ENCODE results near the gene SVIL. TPM values are rescaled to one million over a fixed set of nuclear protein-coding genes. Genes with fewer than 3 reads are reported as not detected.
"Not testable (repeated sequence)": the region's sequence is repeated elsewhere in the genome, so short reads cannot be mapped to it uniquely, and the experiment has no call there.

The SVIL gene
- total RNA-seq, 2 donors from 2014 or later: 6.8 to 18.8 TPM

- not testable (repeated sequence) for ATAC-seq; H3K4me3 Mint-ChIP-seq; DNase-seq (ENCODE audit: low spot score); H3K27ac Mint-ChIP-seq; H3K9me3 Mint-ChIP-seq; H3K4me1 Mint-ChIP-seq (ENCODE audit: low read depth in 2 of 2); H3K27me3 Mint-ChIP-seq
- H3K36me3 Mint-ChIP-seq: peaks cover 16% of the 10 kb centered on the region
Observed at GRCh38 chr10:29464671-29465171, 170.1 kb downstream of the SVIL start.

GRCh38 chr10:29461042-29461441 lies 173.7 kb downstream of the SVIL start:
- H3K4me1 Mint-ChIP-seq (ENCODE audit: low read depth in 2 of 2): peaks cover 0 to 6% of the 10 kb centered on the region in 2 donors
- H3K27ac Mint-ChIP-seq: peak overlapping the region in 1 of 2 donors; percentile 75
- DNase-seq (ENCODE audit: low spot score) (no peak), ATAC-seq (no peak)
- no peaks in the 10 kb centered on the region for H3K27me3 Mint-ChIP-seq
- peaks cover 19% of the 10 kb centered on the region for H3K36me3 Mint-ChIP-seq
- H3K9me3 Mint-ChIP-seq: peaks cover 2% of the 10 kb centered on the region
- no peak overlapping the region for H3K4me3 Mint-ChIP-seq

- not testable (repeated sequence) for H3K4me1 Mint-ChIP-seq (ENCODE audit: low read depth in 2 of 2); DNase-seq (ENCODE audit: low spot score); H3K4me3 Mint-ChIP-seq; ATAC-seq; H3K9me3 Mint-ChIP-seq; H3K27ac Mint-ChIP-seq; H3K27me3 Mint-ChIP-seq
- peaks cover 19% of the 10 kb centered on the region for H3K36me3 Mint-ChIP-seq
Observed at GRCh38 chr10:29458190-29458589, 176.6 kb downstream of the SVIL start.

GRCh38 chr10:29455095-29455494 lies 179.7 kb downstream of the SVIL start:
- Mint-ChIP-seq H3K9me3 (no peaks in the 10 kb centered on the region), H3K27me3 (no peaks in the 10 kb centered on the region), H3K27ac (peak overlapping the region in 1 of 2 donors; percentile 11), H3K36me3 (peaks cover 7% of the 10 kb centered on the region), H3K4me1 (ENCODE audit: low read depth in 2 of 2) (no peaks in the 10 kb centered on the region), H3K4me3 (no peak overlapping the region)
- ATAC-seq: no peak
- DNase-seq (ENCODE audit: low spot score): no peak

- Mint-ChIP-seq H3K27me3 (no peaks in the 10 kb centered on the region), H3K27ac (no peak overlapping the region), H3K9me3 (no peaks in the 10 kb centered on the region), H3K4me1 (ENCODE audit: low read depth in 2 of 2) (peaks cover 0 to under 1% of the 10 kb centered on the region in 2 donors), H3K4me3 (no peak overlapping the region), H3K36me3 (no peaks in the 10 kb centered on the region)
- ATAC-seq (no peak), DNase-seq (ENCODE audit: low spot score) (no peak)
Observed at GRCh38 chr10:29454250-29454649, 180.5 kb downstream of the SVIL start.

- Mint-ChIP-seq H3K27me3 (no peaks in the 10 kb centered on the region), H3K27ac (no peak overlapping the region), H3K4me3 (no peak overlapping the region), H3K4me1 (ENCODE audit: low read depth in 2 of 2) (peaks cover 0 to 5% of the 10 kb centered on the region in 2 donors), H3K36me3 (no peaks in the 10 kb centered on the region), H3K9me3 (no peaks in the 10 kb centered on the region)
- no peak for DNase-seq (ENCODE audit: low spot score)
- ATAC-seq: no peak
Observed at GRCh38 chr10:29452546-29452945, 182.2 kb downstream of the SVIL start.

GRCh38 chr10:29451946-29452345 lies 182.8 kb downstream of the SVIL start:
- H3K27me3 Mint-ChIP-seq: no peaks in the 10 kb centered on the region

GRCh38 chr10:29450405-29450804 lies 184.4 kb downstream of the SVIL start:
- H3K4me3 Mint-ChIP-seq: no peak overlapping the region

More at GRCh38 chr10:29451946-29452345, 182.8 kb downstream of the SVIL start:
- Mint-ChIP-seq H3K36me3 (no peaks in the 10 kb centered on the region), H3K4me3 (no peak overlapping the region), H3K9me3 (no peaks in the 10 kb centered on the region), H3K4me1 (ENCODE audit: low read depth in 2 of 2) (peaks cover 0 to 5% of the 10 kb centered on the region in 2 donors), H3K27ac (no peak overlapping the region)
- no peak for ATAC-seq
- DNase-seq (ENCODE audit: low spot score): no peak

GRCh38 chr10:29448756-29449592 lies 185.8 kb downstream of the SVIL start:
- H3K36me3 Mint-ChIP-seq, H3K4me3 Mint-ChIP-seq, H3K9me3 Mint-ChIP-seq, H3K27me3 Mint-ChIP-seq: not testable (repeated sequence)
- Mint-ChIP-seq H3K27ac (peak overlapping the region in 1 of 2 donors; percentile 20), H3K4me1 (ENCODE audit: low read depth in 2 of 2) (peaks cover 16 to 18% of the 10 kb centered on the region in 2 donors)
- ATAC-seq (peak; percentile 81 to 82), DNase-seq (ENCODE audit: low spot score) (peak; percentile 69)

More at GRCh38 chr10:29450405-29450804, 184.4 kb downstream of the SVIL start:
- no peak for DNase-seq (ENCODE audit: low spot score)
- no peak for ATAC-seq
- H3K9me3 Mint-ChIP-seq: no peaks in the 10 kb centered on the region
- peaks cover 9 to 13% of the 10 kb centered on the region in 2 donors for H3K4me1 Mint-ChIP-seq (ENCODE audit: low read depth in 2 of 2)
- H3K27me3 Mint-ChIP-seq: no peaks in the 10 kb centered on the region
- no peaks in the 10 kb centered on the region for H3K36me3 Mint-ChIP-seq
- no peak overlapping the region for H3K27ac Mint-ChIP-seq

GRCh38 chr10:29448125-29448524 lies 186.6 kb downstream of the SVIL start:
- DNase-seq (ENCODE audit: low spot score) (no peak), ATAC-seq (no peak)
- no peak overlapping the region for H3K4me3 Mint-ChIP-seq
- peak overlapping the region in 1 of 2 donors; percentile 13 for H3K27ac Mint-ChIP-seq
- H3K27me3 Mint-ChIP-seq: no peaks in the 10 kb centered on the region
- H3K9me3 Mint-ChIP-seq: no peaks in the 10 kb centered on the region
- H3K36me3 Mint-ChIP-seq: no peaks in the 10 kb centered on the region
- H3K4me1 Mint-ChIP-seq (ENCODE audit: low read depth in 2 of 2): peaks cover 16 to 18% of the 10 kb centered on the region in 2 donors

GRCh38 chr10:29446327-29446726 lies 188.4 kb downstream of the SVIL start:
- Mint-ChIP-seq H3K9me3 (no peaks in the 10 kb centered on the region), H3K4me1 (ENCODE audit: low read depth in 2 of 2) (peaks cover 16 to 20% of the 10 kb centered on the region in 2 donors), H3K36me3 (no peaks in the 10 kb centered on the region), H3K27ac (peak overlapping the region in 1 of 2 donors; percentile 75), H3K4me3 (no peak overlapping the region), H3K27me3 (no peaks in the 10 kb centered on the region)
- DNase-seq (ENCODE audit: low spot score): no peak
- ATAC-seq: peak; percentile 43 to 55

GRCh38 chr10:29443745-29444523 lies 190.8 kb downstream of the SVIL start:
- Mint-ChIP-seq H3K27me3 (no peaks in the 10 kb centered on the region), H3K27ac (no peak overlapping the region), H3K4me1 (ENCODE audit: low read depth in 2 of 2) (peaks cover 18 to 23% of the 10 kb centered on the region in 2 donors), H3K9me3 (peaks cover 2% of the 10 kb centered on the region), H3K4me3 (no peak overlapping the region), H3K36me3 (peaks cover 10% of the 10 kb centered on the region)
- ATAC-seq (no peak), DNase-seq (ENCODE audit: low spot score) (no peak)

- Mint-ChIP-seq H3K36me3 (peaks cover 19% of the 10 kb centered on the region), H3K9me3 (peaks cover 4% of the 10 kb centered on the region), H3K4me1 (ENCODE audit: low read depth in 2 of 2) (peaks cover 14 to 16% of the 10 kb centered on the region in 2 donors), H3K27me3 (no peaks in the 10 kb centered on the region), H3K4me3 (no peak overlapping the region), H3K27ac (peak overlapping the region in 1 of 2 donors; percentile 38)
- DNase-seq (ENCODE audit: low spot score) (no peak), ATAC-seq (no peak)
Observed at GRCh38 chr10:29440981-29441380, 193.8 kb downstream of the SVIL start.

GRCh38 chr10:29439005-29439404 lies 195.8 kb downstream of the SVIL start:
- H3K27ac Mint-ChIP-seq; ATAC-seq; DNase-seq (ENCODE audit: low spot score); H3K27me3 Mint-ChIP-seq; H3K4me1 Mint-ChIP-seq (ENCODE audit: low read depth in 2 of 2); H3K9me3 Mint-ChIP-seq; H3K4me3 Mint-ChIP-seq: not testable (repeated sequence)
- H3K36me3 Mint-ChIP-seq: peaks cover 19% of the 10 kb centered on the region

Data from natural killer cell treated with Interleukin-12 subunit alpha and Interleukin-12 subunit beta and Interleukin-15 and Interleukin-18, amount 100 ng/mL, for 72 hours (primary cell).